HG03196 (cell line): Measurements from ENCODE around the gene ANKZF1.

Experiments
- ATAC-seq: cut with Tn5 transposase; IDR thresholded peaks from one replicate; pipeline ENCODE4 v1.9.1; 2021; ENCODE audit not compliant: unreplicated experiment

The ANKZF1 gene

DNA sequence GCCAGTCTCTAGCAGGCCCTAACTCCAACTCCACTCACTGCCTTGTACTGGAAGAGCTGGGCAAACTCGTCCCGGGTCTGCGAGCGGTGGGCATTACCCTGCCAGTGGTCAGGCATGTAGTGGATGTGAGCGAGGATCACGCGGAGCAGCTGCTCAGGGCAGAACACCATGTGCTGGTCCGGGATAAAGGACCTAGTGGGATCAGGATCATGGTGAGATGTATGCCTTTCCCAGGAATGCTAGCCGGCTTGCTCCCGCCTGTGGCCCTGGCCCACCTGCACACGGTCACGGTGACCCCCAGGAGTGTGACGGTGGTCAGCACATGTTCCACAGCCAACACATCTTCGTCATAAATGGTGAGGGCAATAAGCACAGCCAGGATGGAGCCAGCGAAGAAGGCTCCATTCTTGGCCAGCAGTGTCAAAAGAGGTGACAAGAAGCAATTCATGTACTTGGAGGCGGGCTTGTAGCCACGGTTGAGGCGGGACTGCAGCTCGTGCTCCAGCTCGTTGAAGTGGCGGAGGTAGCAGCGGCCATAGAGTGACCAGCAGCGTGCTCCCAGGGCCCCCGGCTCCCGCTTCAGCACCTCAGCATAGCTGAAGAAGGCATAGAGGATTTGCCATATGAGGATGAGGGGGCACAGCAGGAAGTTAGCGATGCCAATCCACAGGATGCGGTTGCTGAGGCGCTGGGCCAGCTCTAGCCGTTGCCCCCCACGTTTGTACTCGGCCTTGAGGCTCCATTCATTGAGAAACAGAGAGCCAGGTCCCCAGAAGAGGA is 5.6 kb upstream of the ANKZF1 start:
- no peak for ATAC-seq

DNA sequence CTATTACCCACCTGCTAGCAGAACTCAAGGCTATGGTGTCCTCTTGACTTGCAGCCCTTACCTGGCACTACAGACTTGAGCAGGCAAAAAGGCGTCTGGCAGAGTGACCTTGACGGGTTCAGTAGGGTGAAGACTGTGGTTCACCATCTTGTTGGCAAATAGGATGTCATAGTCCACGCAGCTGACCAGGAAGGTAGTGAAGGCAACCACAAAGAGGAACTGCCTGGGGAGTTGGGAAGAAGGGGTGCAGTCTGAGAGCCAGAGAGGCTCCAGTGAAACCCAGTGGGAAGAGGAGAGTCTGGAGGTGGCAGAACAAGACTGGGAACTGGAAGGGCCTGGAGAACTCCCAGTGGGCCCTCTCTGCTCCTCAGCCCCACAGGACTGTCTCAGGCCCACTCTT is 4.3 kb upstream of the ANKZF1 start:
- no peak for ATAC-seq

- ATAC-seq: no peak
These were observed 1.3 kb upstream of the ANKZF1 start for GRCh38 chr2:219228041-219228910.

DNA sequence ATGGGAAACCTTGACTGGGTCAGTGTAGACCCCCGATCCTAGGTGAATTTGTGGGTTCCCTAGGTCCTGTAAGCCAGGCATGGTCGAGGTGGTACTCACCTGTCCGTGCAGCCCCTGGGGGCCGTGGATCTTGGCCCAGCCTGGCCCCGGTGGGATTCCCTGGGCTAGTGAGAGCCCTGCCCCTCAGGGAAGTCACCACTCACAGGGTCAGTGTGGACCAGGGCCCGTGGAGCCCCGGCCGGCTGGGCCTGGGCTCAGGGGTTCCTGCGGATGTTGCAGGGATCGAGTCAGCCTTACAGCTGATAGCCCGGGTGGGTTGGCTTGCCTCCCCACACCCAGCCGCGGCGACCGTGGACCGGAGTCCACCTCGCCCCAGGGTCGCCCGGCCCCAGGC is 698 bp upstream of the ANKZF1 start:
- peak; percentile 1 for ATAC-seq

DNA sequence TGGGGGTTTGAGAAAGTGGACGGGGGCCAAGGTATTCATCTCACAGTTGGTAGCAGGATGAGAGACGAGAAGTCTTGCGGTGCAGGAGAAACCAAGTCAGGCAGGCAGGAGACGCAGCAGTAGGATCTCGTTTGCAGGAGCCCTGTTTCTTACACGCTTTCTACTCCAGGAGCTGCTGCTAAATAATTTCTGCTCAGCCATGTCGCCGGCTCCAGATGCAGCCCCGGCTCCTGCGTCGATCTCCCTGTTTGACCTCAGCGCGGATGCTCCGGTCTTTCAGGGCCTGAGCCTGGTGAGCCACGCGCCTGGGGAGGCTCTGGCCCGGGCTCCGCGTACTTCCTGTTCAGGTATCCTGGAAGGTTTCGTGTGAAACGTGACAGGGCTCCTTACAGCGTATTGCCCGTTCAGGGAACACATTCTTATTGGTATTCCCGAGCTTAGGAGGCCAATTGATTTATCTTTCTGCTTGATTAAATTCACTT is 494 bp downstream of the ANKZF1 start:
- ATAC-seq: no peak

GRCh38 chr2:219234331-219234730 is 4.7 kb downstream of the ANKZF1 start:
- ATAC-seq: no peak

DNA sequence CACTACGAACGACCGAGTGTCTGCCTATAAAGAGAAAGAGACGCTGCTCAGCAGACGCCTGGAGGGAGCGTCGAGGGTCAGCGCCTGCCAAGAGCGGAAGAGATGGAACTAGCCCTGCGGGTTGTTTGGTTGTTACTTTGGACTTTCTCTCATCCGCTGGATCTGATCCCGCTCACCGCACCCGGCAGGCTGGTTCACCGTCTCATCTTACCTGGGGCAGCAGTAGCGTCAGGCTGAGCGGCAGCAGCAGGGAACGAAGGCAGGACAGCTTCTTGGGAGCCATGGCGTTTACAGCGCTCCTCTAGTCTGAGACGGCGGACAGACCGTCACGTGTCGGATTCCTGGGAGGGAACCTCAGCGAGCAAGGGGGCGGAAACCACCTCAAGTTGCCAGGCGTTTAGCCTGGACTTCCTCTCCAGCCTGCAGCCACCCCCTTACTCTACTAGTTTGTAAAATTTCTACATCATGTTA is 13.7 kb downstream of the ANKZF1 start:
- no peak for ATAC-seq

GRCh38 chr2:219244789-219245147 is 15.2 kb downstream of the ANKZF1 start:
- ATAC-seq: no peak

DNA sequence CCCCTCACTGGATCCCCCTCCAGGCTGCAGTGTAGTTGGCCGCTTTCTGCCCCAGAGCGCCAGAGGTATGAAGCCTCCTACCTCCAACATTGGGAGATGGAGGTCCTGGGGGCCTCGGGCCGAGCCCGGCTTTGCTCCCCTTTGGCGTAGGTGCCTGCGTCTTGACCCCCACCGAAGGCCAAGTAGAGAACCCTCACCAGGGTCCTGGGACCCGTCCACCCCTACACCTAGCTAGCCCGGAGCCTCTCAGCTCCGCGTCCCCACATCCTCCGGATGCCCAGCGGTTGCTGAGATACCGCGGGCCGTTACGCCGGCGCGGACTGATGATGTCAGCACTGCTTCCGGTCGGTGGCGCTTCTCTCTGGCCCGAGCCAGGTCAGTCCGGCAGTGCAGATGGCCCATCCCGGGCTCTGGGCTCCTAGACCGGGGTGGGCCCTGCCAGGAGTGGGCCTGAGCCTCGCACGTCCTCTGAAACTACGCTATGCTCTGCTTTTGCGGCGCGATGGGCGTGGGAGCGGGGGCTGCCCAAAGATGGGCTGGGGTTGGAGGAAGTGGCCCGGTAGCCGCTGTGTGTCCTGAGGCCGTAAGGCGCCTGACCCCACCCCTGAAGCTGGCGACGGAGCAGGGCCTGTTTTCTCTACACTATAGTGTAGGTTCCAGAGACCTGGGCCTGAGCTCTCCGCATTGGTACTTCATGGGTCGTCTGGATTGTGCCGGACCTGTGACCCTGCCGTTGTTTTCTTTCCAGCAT is 15.7 kb downstream of the ANKZF1 start, which contains the start of the genes GLB1L and STK16:
Gene GLB1L, minus strand, starts transcription at position 297 of the 751 bp plus-strand sequence. CDS start 1,871 bp downstream, outside the sequence.
Gene STK16, plus strand, starts transcription at position 332 of the 751 bp plus-strand sequence. CDS start 521 bp downstream, outside the sequence.
- peak; percentile 59 for ATAC-seq

DNA sequence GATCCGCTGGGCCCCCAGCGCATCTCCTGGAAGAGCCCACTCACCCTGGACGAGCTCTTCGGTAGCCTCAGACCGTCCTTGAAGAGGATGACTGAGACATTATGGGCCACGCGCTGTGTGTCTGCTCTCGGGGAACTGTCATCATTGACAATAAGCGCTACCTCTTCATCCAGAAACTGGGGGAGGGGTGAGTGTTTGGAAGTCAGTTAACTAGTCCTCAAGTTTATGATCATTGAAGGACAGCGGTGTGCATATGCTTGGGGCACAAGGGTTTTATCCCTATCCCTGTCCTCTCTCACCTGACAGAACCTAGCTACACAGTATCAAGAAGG is 16.3 kb downstream of the ANKZF1 start:
- no peak for ATAC-seq

DNA sequence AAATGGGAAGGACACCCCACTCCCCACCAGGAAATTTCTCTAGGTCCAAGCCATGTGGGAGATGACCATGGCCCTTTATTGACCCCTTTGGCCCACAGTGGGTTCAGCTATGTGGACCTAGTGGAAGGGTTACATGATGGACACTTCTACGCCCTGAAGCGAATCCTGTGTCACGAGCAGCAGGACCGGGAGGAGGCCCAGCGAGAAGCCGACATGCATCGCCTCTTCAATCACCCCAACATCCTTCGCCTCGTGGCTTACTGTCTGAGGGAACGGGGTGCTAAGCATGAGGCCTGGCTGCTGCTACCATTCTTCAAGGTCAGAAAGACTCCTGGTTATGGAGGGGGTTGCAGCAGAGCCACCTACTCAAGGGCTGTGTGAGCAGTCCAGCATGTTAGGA is 17.0 kb downstream of the ANKZF1 start:
- no peak for ATAC-seq

- ATAC-seq: no peak
These were observed 18.4 kb downstream of the ANKZF1 start for GRCh38 chr2:219247678-219248642.

DNA sequence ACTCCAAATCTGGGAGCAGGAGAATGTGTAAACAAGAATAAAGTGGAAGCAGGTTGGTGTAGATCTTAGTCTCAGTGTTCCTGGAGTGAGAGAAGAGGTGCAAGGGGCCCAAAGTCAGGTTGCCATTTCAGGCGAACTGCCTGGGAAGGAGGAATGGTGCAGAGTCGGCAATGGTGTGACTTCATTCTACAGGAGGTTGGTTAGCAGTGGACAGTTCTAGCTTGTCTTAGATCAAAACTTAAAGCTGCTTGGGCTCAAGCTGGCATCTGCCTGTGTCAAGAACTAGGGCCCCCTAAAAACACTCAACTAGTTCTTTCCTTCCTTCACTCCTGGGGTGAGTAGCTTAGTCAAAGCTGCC is 19.2 kb downstream of the ANKZF1 start:
- ATAC-seq: no peak

- peak; percentile 41 for ATAC-seq
These were observed 19.8 kb downstream of the ANKZF1 start for GRCh38 chr2:219249203-219249980.

DNA sequence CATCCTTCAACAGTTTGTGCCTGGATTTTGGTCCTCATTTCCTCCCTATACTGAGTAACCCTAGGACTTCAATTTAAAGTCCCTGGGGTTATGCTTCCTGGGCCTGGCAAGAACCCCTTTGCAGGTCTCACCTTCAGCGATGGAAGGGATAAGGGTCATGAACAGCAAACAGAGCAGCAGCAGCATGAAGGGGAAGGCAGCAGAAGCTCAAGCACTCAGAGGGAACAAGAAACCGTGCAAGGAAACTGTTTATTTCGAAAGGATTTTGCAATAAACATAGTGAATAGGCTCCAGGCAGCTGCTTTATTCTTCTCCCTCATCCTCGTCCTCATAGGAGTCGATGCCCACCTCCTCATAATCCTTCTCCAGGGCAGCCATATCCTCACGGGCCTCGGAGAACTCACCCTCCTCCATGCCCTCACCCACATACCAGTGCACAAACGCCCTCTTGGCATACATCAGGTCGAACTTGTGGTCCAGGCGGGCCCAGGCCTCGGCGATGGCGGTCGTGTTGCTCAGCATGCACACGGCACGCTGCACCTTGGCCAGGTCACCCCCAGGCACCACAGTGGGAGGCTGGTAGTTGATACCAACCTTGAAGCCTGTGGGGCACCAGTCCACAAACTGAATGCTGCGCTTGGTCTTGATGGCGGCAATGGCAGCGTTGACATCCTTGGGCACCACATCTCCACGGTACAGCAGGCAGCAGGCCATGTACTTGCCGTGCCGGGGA is 20.6 kb downstream of the ANKZF1 start:
- ATAC-seq: no peak

DNA sequence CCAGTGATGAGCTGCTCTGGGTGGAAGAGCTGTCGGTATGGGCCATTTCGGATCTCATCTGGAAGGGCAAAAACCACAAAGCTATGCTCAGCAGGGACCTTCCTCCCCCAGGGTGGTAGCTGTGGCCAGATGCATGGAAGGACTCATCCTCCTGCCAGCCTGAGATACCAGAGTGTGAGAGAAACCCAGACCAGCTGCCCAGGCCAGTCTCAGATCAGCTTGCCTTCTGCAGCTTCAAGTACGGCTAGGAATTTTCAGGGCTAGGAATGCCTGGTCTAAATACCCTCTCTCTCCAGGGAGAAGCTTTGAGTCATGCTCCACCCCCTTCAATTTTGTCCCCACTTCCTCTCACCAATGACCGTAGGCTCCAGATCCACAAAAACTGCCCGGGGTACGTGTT is 22.1 kb downstream of the ANKZF1 start:
- ATAC-seq: no peak

DNA sequence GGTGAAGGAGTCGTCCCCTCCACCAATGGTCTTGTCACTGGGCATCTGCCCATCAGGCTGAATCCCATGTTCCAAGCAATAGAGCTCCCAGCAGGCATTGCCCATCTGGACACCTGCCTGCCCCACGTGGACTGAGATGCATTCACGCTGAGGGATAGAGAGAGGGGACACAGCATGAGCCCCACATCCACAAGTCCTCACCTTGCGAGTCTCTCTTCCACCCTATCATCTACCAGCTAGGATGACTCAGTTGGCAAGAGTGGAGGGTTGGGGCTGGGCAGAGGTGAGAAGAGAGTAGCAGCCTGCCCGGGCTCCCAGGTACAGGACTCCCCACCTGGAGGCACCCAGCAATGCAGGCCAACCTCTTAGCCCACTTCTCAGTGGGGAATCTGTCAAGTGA is 22.5 kb downstream of the ANKZF1 start:
- no peak for ATAC-seq

GRCh38 chr2:219252570-219252899 is 22.9 kb downstream of the ANKZF1 start:
- no peak for ATAC-seq
